Epidermal melanocyte (primary cell): ENCODE measurements around the gene ALDOC.
"Not testable (repeated sequence)": the region's sequence is repeated elsewhere in the genome, so short reads cannot be mapped to it uniquely, and the experiment has no call there.

Experiments used
- DNase-seq: peaks from one replicate; pipeline ENCODE4 v3.0.0; 2011; ENCODE audit warnings: low spot score; ENCODE audit not compliant: insufficient read length

Gene ALDOC

GRCh38 chr17:28582513-28582912 lies 5.8 kb upstream of the ALDOC start:
- DNase-seq: no peak

- no peak for DNase-seq
These were observed 4.3 kb upstream of the ALDOC start for GRCh38 chr17:28580959-28581358.

- DNase-seq: no peak
These were observed 2.8 kb upstream of the ALDOC start for GRCh38 chr17:28579526-28579925.

- no peak for DNase-seq
These were observed 1.8 kb upstream of the ALDOC start for GRCh38 chr17:28578246-28579195.

- DNase-seq: no peak
These were observed 750 bp upstream of the ALDOC start for GRCh38 chr17:28577466-28577824.

- not testable (repeated sequence) for DNase-seq
These were observed 679 bp downstream of the ALDOC start for GRCh38 chr17:28576016-28576415.

GRCh38 chr17:28575126-28575795 lies 1.4 kb downstream of the ALDOC start:
- DNase-seq: no peak

- DNase-seq: no peak
These were observed 2.2 kb downstream of the ALDOC start for GRCh38 chr17:28574526-28574925.

GRCh38 chr17:28573966-28574480 lies 2.7 kb downstream of the ALDOC start:
- no peak for DNase-seq

- no peak for DNase-seq
These were observed 3.2 kb downstream of the ALDOC start for GRCh38 chr17:28573521-28573920.

GRCh38 chr17:28573040-28573380 lies 3.7 kb downstream of the ALDOC start:
- no peak for DNase-seq

GRCh38 chr17:28572259-28573039 lies 4.2 kb downstream of the ALDOC start:
- DNase-seq: no peak

GRCh38 chr17:28571361-28572122 lies 5.2 kb downstream of the ALDOC start, which contains the start of gene PIGS:
Gene PIGS (minus strand): TSS chr17:28571524. CDS start chr17:28571496, 28 bp downstream.
- DNase-seq: peak; percentile 95

GRCh38 chr17:28570716-28571360 lies 5.9 kb downstream of the ALDOC start:
- no peak for DNase-seq

GRCh38 chr17:28569446-28569845 lies 7.2 kb downstream of the ALDOC start:
- no peak for DNase-seq

- DNase-seq: no peak
These were observed 9.1 kb downstream of the ALDOC start for GRCh38 chr17:28567604-28568003.

- no peak for DNase-seq
These were observed 13.2 kb downstream of the ALDOC start for GRCh38 chr17:28563475-28563874.

- no peak for DNase-seq
These were observed 21.7 kb downstream of the ALDOC start for GRCh38 chr17:28555022-28555421.

- no peak for DNase-seq
These were observed 22.1 kb downstream of the ALDOC start for GRCh38 chr17:28554565-28554964.

- DNase-seq: no peak
These were observed 23.6 kb downstream of the ALDOC start for GRCh38 chr17:28553000-28553505.
